Neural cell (in vitro differentiated cells): ENCODE data around the gene PTPRN2. TPM values are rescaled to one million over a fixed set of nuclear protein-coding genes. Genes with fewer than 3 reads are reported as not detected.
A peak's percentile ranks its signal among the peaks of the same experiment; 100 is the strongest.

Experiments used
- H2AFZ ChIP-seq: fragments of 200-600, 300-800 bp; sonication (generic), shearing (Covaris generic); 2 replicates; pipeline ENCODE4 v1.6.0; 2014; ENCODE audit warnings: low read depth, mild to moderate bottlenecking, antibody characterized with exemption, low read length, moderate library complexity
- H3F3A ChIP-seq: fragments of 200-600 bp; shearing (Covaris generic); 2 replicates; pipeline ENCODE4 v1.6.1; 2016; ENCODE audit warnings: mild to moderate bottlenecking, moderate library complexity, mixed read lengths, antibody characterized with exemption, low read length; ENCODE audit not compliant: insufficient read depth, poor library complexity, severe bottlenecking
- H3K27ac ChIP-seq: fragments of 200-600, 300-800 bp; sonication (generic), shearing (Covaris generic); 2 replicates; pipeline ENCODE4 v1.5.1; 2014; ENCODE audit warnings: mild to moderate bottlenecking, low read length, moderate library complexity
- H3K27me3 ChIP-seq: fragments of 300-800, 200-600 bp; sonication (generic), shearing (Covaris generic); 2 replicates; pipeline ENCODE4 v1.6.0; 2014; ENCODE audit warnings: mild to moderate bottlenecking, low read depth, low read length, moderate library complexity; ENCODE audit not compliant: insufficient read depth
- H3K36me3 ChIP-seq: fragments of 300-800, 200-600 bp; sonication (generic), shearing (Covaris generic); 2 replicates; pipeline ENCODE4 v1.5.1; 2014; ENCODE audit warnings: mild to moderate bottlenecking, antibody characterized with exemption, low read length, moderate library complexity; ENCODE audit not compliant: insufficient read depth
- H3K4me2 ChIP-seq: fragments of 300-800, 200-600 bp; sonication (generic), shearing (Covaris generic); 2 replicates; pipeline ENCODE4 v1.6.0; 2014; ENCODE audit warnings: mild to moderate bottlenecking, low read length
- H3K4me3 ChIP-seq: fragments of 300-800, 200-600 bp; sonication (generic), shearing (Covaris generic); 2 replicates; pipeline ENCODE4 v1.5.1; 2014; ENCODE audit warnings: mild to moderate bottlenecking, low read length, moderate library complexity
- H3K79me2 ChIP-seq: fragments of 200-600 bp; shearing (Covaris generic); replicated peaks from 2 replicates; pipeline ENCODE4 v1.6.0; 2014; ENCODE audit warnings: mild to moderate bottlenecking, low read length, moderate library complexity; ENCODE audit not compliant: insufficient read depth
- H3K9ac ChIP-seq: fragments of 300-800, 200-600 bp; sonication (generic), shearing (Covaris generic); 2 replicates; pipeline ENCODE4 v1.6.1; 2016; ENCODE audit warnings: mild to moderate bottlenecking, low read length, mixed read lengths
- H3K9me2 ChIP-seq: fragments of 200-600 bp; shearing (Covaris generic); 2 replicates; pipeline ENCODE4 v1.6.1; 2016; ENCODE audit warnings: mild to moderate bottlenecking, low read length, mixed read lengths; ENCODE audit not compliant: insufficient read depth
- H3K9me3 ChIP-seq: fragments of 200-600, 300-800 bp; sonication (generic), shearing (Covaris generic); 2 replicates; pipeline ENCODE4 v1.6.1; 2016; ENCODE audit warnings: mild to moderate bottlenecking, mixed run types, low read length, moderate library complexity, mixed read lengths
- H4K20me1 ChIP-seq: fragments of 200-600 bp; shearing (Covaris generic); 2 replicates; pipeline ENCODE4 v1.6.1; 2016; ENCODE audit warnings: mild to moderate bottlenecking, mixed run types; ENCODE audit not compliant: insufficient read depth
- CTCF ChIP-seq: fragments of 450-650 bp; IDR thresholded peaks from 2 replicates; pipeline ENCODE4 v1.5.1; 2014; ENCODE audit warnings: antibody characterized with exemption, mild to moderate bottlenecking, moderate library complexity; ENCODE audit not compliant: poor library complexity, severe bottlenecking
- EP300 ChIP-seq: fragments of 450-650 bp; conservative IDR thresholded peaks from 2 replicates; pipeline ENCODE4 v1.6.1; 2014; ENCODE audit warnings: antibody characterized with exemption, mild to moderate bottlenecking, moderate library complexity; ENCODE audit not compliant: poor library complexity, severe bottlenecking
- EZH2 ChIP-seq: fragments of 200-600, 300-800 bp; shearing (Covaris generic), sonication (generic); IDR thresholded peaks from 2 replicates; pipeline ENCODE4 v1.6.1; 2014; ENCODE audit warnings: antibody characterized with exemption, low read length, borderline replicate concordance, mild to moderate bottlenecking; ENCODE audit not compliant: insufficient read depth, poor library complexity, severe bottlenecking
- MXI1 ChIP-seq: fragments of 450-650 bp; conservative IDR thresholded peaks from 2 replicates; pipeline ENCODE4 v1.6.1; 2014; ENCODE audit warnings: antibody characterized with exemption, mild to moderate bottlenecking; ENCODE audit not compliant: poor library complexity, severe bottlenecking
- POLR2AphosphoS5 ChIP-seq: IDR thresholded peaks from 2 replicates; pipeline ENCODE4 v1.6.1; 2012
- RAD21 ChIP-seq: fragments of 450-650 bp; conservative IDR thresholded peaks from 2 replicates; pipeline ENCODE4 v1.6.1; 2014; ENCODE audit warnings: antibody characterized with exemption, mild to moderate bottlenecking, moderate library complexity
- REST ChIP-seq: IDR thresholded peaks from 2 replicates; pipeline ENCODE4 v1.6.1; 2012; ENCODE audit warnings: borderline replicate concordance
- SMC3 ChIP-seq: fragments of 450-650 bp; conservative IDR thresholded peaks from 2 replicates; pipeline ENCODE4 v1.6.1; 2014; ENCODE audit warnings: antibody characterized with exemption, mild to moderate bottlenecking, moderate library complexity; ENCODE audit not compliant: poor library complexity
- TAF1 ChIP-seq: IDR thresholded peaks from 2 replicates; pipeline ENCODE4 v1.6.1; 2012; ENCODE audit warnings: low read depth
- polyA plus RNA-seq: library from polyadenylated mRNA; depleted of rRNA; stranded (reverse); fragments of >200 nt; gene quantifications from 2 replicates; pipeline ENCODE4 v1.2.3, GENCODE V29; 2014

PTPRN2 gene
- polyA plus RNA-seq, 1 donor from 2014 or later = 31.0 TPM

GRCh38 chr7:158479021-158479663 is 108.5 kb downstream of the PTPRN2 start:
- H3K4me3 ChIP-seq = peak overlapping the region; percentile 31
- H3K4me2 ChIP-seq = no peak overlapping the region
- H3K36me3 ChIP-seq = no peaks in the 10 kb centered on the region
- no peaks in the 10 kb centered on the region for H3K79me2 ChIP-seq
- TF ChIP-seq RAD21 (no peak), MXI1 (no peak)
- H3K27me3 ChIP-seq = no peaks in the 10 kb centered on the region
- H3K9me3 ChIP-seq = no peaks in the 10 kb centered on the region
- no peaks in the 10 kb centered on the region for H4K20me1 ChIP-seq
- no peaks in the 10 kb centered on the region for H3F3A ChIP-seq
- H3K9me2 ChIP-seq = no peaks in the 10 kb centered on the region
- no peak overlapping the region for H2AFZ ChIP-seq
- peak overlapping the region; percentile 47 for H3K27ac ChIP-seq
- no peak overlapping the region for H3K9ac ChIP-seq

- Histone ChIP-seq H3K4me2 (no peak overlapping the region), H3K27me3 (no peaks in the 10 kb centered on the region), H3F3A (no peaks in the 10 kb centered on the region), H3K9me3 (no peaks in the 10 kb centered on the region), H2AFZ (no peak overlapping the region), H3K9ac (no peak overlapping the region), H4K20me1 (no peaks in the 10 kb centered on the region), H3K36me3 (no peaks in the 10 kb centered on the region), H3K79me2 (no peaks in the 10 kb centered on the region), H3K27ac (no peak overlapping the region), H3K9me2 (no peaks in the 10 kb centered on the region), H3K4me3 (no peak overlapping the region)
- TF ChIP-seq TAF1 (no peak), REST (no peak), CTCF (no peak), SMC3 (no peak), POLR2AphosphoS5 (no peak), RAD21 (no peak), EP300 (no peak), MXI1 (no peak), EZH2 (no peak)
These were observed 109.8 kb downstream of the PTPRN2 start for GRCh38 chr7:158477866-158478265.
